ENCODE measurements around the gene NDUFA12.

The NDUFA12 gene

DNA sequence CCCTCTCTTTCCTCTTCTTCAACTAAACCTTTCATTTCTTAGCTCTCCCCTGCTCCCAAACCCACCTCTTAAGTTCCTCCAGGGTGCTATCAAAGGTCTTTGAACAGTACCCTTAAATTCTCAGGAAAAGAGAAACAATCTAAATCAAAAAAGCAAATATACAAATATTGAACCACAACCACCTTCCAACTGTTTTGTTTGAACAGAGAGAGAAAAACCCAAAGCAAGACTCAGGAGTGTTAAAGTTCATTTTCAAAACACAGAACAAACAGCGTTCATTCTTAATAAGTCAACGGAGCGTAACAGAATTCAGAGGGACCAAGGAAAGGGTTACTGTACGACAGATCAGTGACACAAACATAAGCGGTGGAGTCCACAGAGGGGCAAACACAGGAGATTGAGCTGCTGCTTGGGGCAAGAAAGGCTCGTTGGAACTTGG is 73.3 kb downstream of the NDUFA12 start:
- no peak for TF ChIP-seq ZFX (IDR thresholded peaks at IDR 0.05; ENCODE audit: borderline replicate concordance)
- TF ChIP-seq, protein P1, sequence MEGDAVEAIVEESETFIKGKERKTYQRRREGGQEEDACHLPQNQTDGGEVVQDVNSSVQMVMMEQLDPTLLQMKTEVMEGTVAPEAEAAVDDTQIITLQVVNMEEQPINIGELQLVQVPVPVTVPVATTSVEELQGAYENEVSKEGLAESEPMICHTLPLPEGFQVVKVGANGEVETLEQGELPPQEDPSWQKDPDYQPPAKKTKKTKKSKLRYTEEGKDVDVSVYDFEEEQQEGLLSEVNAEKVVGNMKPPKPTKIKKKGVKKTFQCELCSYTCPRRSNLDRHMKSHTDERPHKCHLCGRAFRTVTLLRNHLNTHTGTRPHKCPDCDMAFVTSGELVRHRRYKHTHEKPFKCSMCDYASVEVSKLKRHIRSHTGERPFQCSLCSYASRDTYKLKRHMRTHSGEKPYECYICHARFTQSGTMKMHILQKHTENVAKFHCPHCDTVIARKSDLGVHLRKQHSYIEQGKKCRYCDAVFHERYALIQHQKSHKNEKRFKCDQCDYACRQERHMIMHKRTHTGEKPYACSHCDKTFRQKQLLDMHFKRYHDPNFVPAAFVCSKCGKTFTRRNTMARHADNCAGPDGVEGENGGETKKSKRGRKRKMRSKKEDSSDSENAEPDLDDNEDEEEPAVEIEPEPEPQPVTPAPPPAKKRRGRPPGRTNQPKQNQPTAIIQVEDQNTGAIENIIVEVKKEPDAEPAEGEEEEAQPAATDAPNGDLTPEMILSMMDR (IDR thresholded peaks at IDR 0.05): no peak
- no peak overlapping the region for H3K27ac ChIP-seq

DNA sequence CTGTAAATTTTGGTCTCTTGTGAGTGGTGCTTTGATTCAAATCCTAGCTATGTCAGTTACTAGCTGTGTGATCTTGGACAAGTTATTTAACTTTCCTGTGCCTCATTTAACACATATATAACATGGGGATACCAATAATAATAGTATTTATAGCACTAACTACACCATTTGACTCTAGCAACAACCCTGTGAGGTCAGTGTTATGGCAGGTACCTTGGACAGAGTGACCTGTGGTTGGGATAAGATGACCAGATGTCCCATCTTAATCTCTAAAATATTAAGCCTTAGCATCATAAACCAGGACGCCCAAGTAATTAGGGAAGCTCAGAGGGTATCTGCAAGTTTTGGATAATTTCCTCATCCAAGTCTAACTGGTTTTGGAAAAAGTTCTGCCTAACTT is 73.7 kb downstream of the NDUFA12 start:
- no peak for TF ChIP-seq ZFX (IDR thresholded peaks at IDR 0.05; ENCODE audit: borderline replicate concordance)
- TF ChIP-seq, protein P1 (IDR thresholded peaks at IDR 0.05): no peak
- no peak overlapping the region for H3K27ac ChIP-seq

DNA sequence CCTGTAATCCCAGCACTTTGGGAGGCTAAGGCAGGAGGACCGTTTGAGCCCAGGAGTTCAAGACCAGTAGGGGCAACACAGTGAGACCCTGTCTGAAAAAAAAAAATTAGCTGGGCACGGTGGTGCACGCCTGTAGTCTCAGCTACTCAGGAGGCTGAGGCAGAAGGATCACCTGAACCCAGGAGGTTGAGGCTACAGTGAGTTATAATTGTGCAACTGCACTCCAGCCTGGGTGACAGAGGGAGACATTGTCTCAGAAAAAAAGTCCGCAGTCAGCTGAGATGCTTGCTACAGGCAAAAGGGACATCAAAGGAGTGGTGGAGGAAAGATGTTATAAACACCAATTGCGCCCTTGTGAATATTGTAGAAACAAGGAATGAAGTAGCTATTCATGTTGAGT is 77.8 kb downstream of the NDUFA12 start:
- TF ChIP-seq, protein P1 (IDR thresholded peaks at IDR 0.05): no peak
- no peak for TF ChIP-seq ZFX (IDR thresholded peaks at IDR 0.05; ENCODE audit: borderline replicate concordance)
- H3K27ac ChIP-seq: no peak overlapping the region

DNA sequence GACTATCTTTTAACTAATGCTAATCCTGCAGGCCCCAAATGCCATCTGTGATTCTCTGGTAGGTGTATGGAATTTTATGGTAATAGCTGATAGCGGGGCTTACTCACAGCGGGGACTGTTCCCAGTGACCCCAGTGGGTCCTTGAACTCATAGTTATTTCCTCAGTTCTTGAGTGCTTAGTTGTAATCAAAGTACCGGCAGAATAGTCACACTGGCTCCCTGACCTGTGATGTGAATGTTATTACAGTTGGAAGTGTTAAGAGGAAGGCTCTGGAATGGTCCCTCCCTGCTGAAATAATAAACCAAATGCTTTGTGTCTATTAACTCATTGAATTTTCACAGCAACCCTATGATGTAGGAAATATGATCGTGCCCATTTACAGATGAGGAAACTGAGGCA is 78.3 kb downstream of the NDUFA12 start:
- TF ChIP-seq, protein P1 (IDR thresholded peaks at IDR 0.05): no peak
- no peak for TF ChIP-seq ZFX (IDR thresholded peaks at IDR 0.05; ENCODE audit: borderline replicate concordance)
- H3K27ac ChIP-seq: no peak overlapping the region

DNA sequence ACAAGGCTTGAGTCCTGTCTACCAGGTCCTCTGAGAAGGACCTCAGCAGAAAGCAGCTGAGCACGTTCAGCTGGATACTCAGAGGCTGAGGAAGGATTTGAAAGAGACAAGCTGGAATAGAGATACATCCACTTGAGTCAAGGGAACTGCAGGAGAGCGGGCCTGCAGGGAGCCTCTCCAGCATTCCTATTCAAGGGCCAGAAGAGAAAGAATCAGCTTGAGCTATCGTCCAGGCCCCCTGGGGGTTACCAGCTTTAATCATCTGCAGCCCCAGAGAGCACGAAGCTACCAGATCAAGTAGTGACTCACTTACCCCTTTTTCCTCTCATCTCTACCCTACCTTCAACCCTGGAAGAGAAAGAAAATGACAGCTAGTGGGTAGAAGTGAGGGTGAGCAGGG is 80.9 kb downstream of the NDUFA12 start:
- H3K27ac ChIP-seq: no peak overlapping the region
- no peak for TF ChIP-seq ZFX (IDR thresholded peaks at IDR 0.05; ENCODE audit: borderline replicate concordance)
- TF ChIP-seq, protein P1 (IDR thresholded peaks at IDR 0.05): no peak
